GM23338 (cell line): ENCODE results near the gene PGAP3. TPM values are rescaled to one million over a fixed set of nuclear protein-coding genes. Genes with fewer than 3 reads are reported as not detected.

ENCODE experiments used
- EZH2 ChIP-seq: fragments of 200-600 bp; sonication (generic); IDR thresholded peaks from one replicate; pipeline ENCODE4 v1.8.0; 2017; ENCODE audit warnings: antibody characterized with exemption, mild to moderate bottlenecking, low read depth; ENCODE audit not compliant: unreplicated experiment
- EZH2phosphoT487 ChIP-seq: fragments of 200-600 bp; sonication (generic); IDR thresholded peaks from one replicate; pipeline ENCODE4 v1.8.1; 2018; ENCODE audit warnings: antibody characterized with exemption; ENCODE audit not compliant: unreplicated experiment
- JUNB ChIP-seq: IDR thresholded peaks from one replicate; pipeline ENCODE4 v1.6.1; 2016; ENCODE audit warnings: antibody characterized with exemption; ENCODE audit not compliant: unreplicated experiment
- NANOG ChIP-seq: IDR thresholded peaks from 2 replicates; pipeline ENCODE4 v1.6.1; 2016; ENCODE audit warnings: antibody characterized with exemption, borderline replicate concordance
- ZNF114 ChIP-seq: fragments of 250-450 bp; sonication (Bioruptor Pico); IDR thresholded peaks from 2 replicates; pipeline ENCODE4 v1.5.0; 2020; ENCODE audit warnings: mild to moderate bottlenecking, moderate library complexity
- ZNF331 ChIP-seq: fragments of 250-450 bp; sonication (Bioruptor Pico); IDR thresholded peaks from 2 replicates; pipeline ENCODE4 v1.5.0; 2020; ENCODE audit warnings: low read depth, mild to moderate bottlenecking, moderate library complexity
- polyA plus RNA-seq: library from polyadenylated mRNA; unstranded; fragments of >200 nt; fragmentation: Nextera tagmentation; extraction: Ambion mirVana; gene quantifications from 2 replicates; pipeline ENCODE4 v1.2.1, GENCODE V29; 2016
- total RNA-seq: library from RNA; depleted of rRNA; stranded (reverse); fragments of >200 nt; shearing (Covaris generic); gene quantifications from 2 replicates; pipeline ENCODE4 v1.2.3, GENCODE V29; 2014
- TF ChIP-seq, protein P1 (sequence below): fragments of 250-450 bp; sonication (Bioruptor Pico); IDR thresholded peaks from 2 replicates; pipeline ENCODE4 v1.5.0; 2020; ENCODE audit warnings: mild to moderate bottlenecking, moderate library complexity
- TF ChIP-seq, protein P2 (sequence below): IDR thresholded peaks from 2 replicates; pipeline ENCODE4 v1.6.1; 2016; ENCODE audit warnings: antibody characterized with exemption

The PGAP3 gene
- total and polyA plus RNA-seq, 2 experiments from 2014 or later = 7.0 to 10.7 TPM

GRCh38 chr17:39701784-39702422, 14.0 kb upstream of the PGAP3 start (continued):
- TF ChIP-seq, protein P1, sequence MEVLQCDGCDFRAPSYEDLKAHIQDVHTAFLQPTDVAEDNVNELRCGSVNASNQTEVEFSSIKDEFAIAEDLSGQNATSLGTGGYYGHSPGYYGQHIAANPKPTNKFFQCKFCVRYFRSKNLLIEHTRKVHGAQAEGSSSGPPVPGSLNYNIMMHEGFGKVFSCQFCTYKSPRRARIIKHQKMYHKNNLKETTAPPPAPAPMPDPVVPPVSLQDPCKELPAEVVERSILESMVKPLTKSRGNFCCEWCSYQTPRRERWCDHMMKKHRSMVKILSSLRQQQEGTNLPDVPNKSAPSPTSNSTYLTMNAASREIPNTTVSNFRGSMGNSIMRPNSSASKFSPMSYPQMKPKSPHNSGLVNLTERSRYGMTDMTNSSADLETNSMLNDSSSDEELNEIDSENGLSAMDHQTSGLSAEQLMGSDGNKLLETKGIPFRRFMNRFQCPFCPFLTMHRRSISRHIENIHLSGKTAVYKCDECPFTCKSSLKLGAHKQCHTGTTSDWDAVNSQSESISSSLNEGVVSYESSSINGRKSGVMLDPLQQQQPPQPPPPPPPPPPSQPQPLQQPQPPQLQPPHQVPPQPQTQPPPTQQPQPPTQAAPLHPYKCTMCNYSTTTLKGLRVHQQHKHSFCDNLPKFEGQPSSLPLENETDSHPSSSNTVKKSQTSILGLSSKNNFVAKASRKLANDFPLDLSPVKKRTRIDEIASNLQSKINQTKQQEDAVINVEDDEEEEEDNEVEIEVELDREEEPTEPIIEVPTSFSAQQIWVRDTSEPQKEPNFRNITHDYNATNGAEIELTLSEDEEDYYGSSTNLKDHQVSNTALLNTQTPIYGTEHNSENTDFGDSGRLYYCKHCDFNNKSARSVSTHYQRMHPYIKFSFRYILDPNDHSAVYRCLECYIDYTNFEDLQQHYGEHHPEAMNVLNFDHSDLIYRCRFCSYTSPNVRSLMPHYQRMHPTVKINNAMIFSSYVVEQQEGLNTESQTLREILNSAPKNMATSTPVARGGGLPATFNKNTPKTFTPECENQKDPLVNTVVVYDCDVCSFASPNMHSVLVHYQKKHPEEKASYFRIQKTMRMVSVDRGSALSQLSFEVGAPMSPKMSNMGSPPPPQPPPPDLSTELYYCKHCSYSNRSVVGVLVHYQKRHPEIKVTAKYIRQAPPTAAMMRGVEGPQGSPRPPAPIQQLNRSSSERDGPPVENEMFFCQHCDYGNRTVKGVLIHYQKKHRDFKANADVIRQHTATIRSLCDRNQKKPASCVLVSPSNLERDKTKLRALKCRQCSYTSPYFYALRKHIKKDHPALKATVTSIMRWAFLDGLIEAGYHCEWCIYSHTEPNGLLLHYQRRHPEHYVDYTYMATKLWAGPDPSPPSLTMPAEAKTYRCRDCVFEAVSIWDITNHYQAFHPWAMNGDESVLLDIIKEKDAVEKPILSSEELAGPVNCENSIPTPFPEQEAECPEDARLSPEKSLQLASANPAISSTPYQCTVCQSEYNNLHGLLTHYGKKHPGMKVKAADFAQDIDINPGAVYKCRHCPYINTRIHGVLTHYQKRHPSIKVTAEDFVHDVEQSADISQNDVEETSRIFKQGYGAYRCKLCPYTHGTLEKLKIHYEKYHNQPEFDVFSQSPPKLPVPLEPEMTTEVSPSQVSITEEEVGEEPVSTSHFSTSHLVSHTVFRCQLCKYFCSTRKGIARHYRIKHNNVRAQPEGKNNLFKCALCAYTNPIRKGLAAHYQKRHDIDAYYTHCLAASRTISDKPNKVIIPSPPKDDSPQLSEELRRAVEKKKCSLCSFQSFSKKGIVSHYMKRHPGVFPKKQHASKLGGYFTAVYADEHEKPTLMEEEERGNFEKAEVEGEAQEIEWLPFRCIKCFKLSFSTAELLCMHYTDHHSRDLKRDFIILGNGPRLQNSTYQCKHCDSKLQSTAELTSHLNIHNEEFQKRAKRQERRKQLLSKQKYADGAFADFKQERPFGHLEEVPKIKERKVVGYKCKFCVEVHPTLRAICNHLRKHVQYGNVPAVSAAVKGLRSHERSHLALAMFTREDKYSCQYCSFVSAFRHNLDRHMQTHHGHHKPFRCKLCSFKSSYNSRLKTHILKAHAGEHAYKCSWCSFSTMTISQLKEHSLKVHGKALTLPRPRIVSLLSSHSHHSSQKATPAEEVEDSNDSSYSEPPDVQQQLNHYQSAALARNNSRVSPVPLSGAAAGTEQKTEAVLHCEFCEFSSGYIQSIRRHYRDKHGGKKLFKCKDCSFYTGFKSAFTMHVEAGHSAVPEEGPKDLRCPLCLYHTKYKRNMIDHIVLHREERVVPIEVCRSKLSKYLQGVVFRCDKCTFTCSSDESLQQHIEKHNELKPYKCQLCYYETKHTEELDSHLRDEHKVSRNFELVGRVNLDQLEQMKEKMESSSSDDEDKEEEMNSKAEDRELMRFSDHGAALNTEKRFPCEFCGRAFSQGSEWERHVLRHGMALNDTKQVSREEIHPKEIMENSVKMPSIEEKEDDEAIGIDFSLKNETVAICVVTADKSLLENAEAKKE (CRISPR knock-in tag) = no peak
- TF ChIP-seq, protein P2, sequence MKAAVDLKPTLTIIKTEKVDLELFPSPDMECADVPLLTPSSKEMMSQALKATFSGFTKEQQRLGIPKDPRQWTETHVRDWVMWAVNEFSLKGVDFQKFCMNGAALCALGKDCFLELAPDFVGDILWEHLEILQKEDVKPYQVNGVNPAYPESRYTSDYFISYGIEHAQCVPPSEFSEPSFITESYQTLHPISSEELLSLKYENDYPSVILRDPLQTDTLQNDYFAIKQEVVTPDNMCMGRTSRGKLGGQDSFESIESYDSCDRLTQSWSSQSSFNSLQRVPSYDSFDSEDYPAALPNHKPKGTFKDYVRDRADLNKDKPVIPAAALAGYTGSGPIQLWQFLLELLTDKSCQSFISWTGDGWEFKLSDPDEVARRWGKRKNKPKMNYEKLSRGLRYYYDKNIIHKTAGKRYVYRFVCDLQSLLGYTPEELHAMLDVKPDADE = no peak
- TF ChIP-seq ZNF331 (CRISPR knock-in tag) (no peak), NANOG (no peak), JUNB (no peak), EZH2phosphoT487 (no peak), ZNF114 (CRISPR knock-in tag) (no peak), EZH2 (no peak)
